ENCODE results near the gene TMEM242.

The TMEM242 gene

GRCh38 chr6:157291356-157291755, 32.0 kb downstream of the TMEM242 start:
- ATAC-seq, result no peak
- no peak for TF ChIP-seq RARB (CRISPR knock-in tag; IDR thresholded peaks at IDR 0.05)
- TF ChIP-seq ISL1 (CRISPR knock-in tag; IDR thresholded peaks at IDR 0.05), result no peak

- TF ChIP-seq GLIS3 (CRISPR knock-in tag; IDR thresholded peaks at IDR 0.05) (no peak), SNAI2 (CRISPR knock-in tag; IDR thresholded peaks at IDR 0.05) (no peak), ZFP3 (CRISPR knock-in tag; IDR thresholded peaks at IDR 0.05) (no peak), OSR1 (CRISPR knock-in tag; IDR thresholded peaks at IDR 0.05) (no peak), CSDC2 (CRISPR knock-in tag; IDR thresholded peaks at IDR 0.05) (no peak), TOX (CRISPR knock-in tag; IDR thresholded peaks at IDR 0.05; ENCODE audit: borderline replicate concordance) (no peak), RARB (CRISPR knock-in tag; IDR thresholded peaks at IDR 0.05) (no peak), CREB5 (CRISPR knock-in tag; IDR thresholded peaks at IDR 0.05; ENCODE audit: low read depth) (no peak), PPARA (CRISPR knock-in tag; IDR thresholded peaks at IDR 0.05; ENCODE audit: borderline replicate concordance) (no peak), CSRNP3 (CRISPR knock-in tag; IDR thresholded peaks at IDR 0.05) (no peak), ZNF70 (CRISPR knock-in tag; IDR thresholded peaks at IDR 0.05) (no peak), ZNF565 (CRISPR knock-in tag; conservative IDR thresholded peaks at IDR 0.05; ENCODE audit: low read depth) (no peak), TSHZ2 (CRISPR knock-in tag; IDR thresholded peaks at IDR 0.05) (no peak), BACH2 (CRISPR knock-in tag; IDR thresholded peaks at IDR 0.05; ENCODE audit: borderline replicate concordance) (no peak), PATZ1 (CRISPR knock-in tag; IDR thresholded peaks at IDR 0.05; ENCODE audit: borderline replicate concordance) (no peak), ISL1 (CRISPR knock-in tag; IDR thresholded peaks at IDR 0.05) (no peak), ARNTL (CRISPR knock-in tag; IDR thresholded peaks at IDR 0.05; ENCODE audit: borderline replicate concordance, low read depth) (no peak), ZFP30 (CRISPR knock-in tag; IDR thresholded peaks at IDR 0.05) (no peak), ZNF8 (CRISPR knock-in tag; IDR thresholded peaks at IDR 0.05) (no peak), ZC3H10 (CRISPR knock-in tag; IDR thresholded peaks at IDR 0.05) (no peak)
- no peak for ATAC-seq
These were observed 32.5 kb downstream of the TMEM242 start for GRCh38 chr6:157290797-157291196.

GRCh38 chr6:157289764-157290163, 33.6 kb downstream of the TMEM242 start:
- no peak for ATAC-seq

GRCh38 chr6:157288575-157288974, 34.7 kb downstream of the TMEM242 start:
- no peak for ATAC-seq
- TF ChIP-seq ISL1 (CRISPR knock-in tag; IDR thresholded peaks at IDR 0.05) (no peak), TCF4 (CRISPR knock-in tag; IDR thresholded peaks at IDR 0.05; ENCODE audit: borderline replicate concordance) (no peak), TOX (CRISPR knock-in tag; IDR thresholded peaks at IDR 0.05; ENCODE audit: borderline replicate concordance) (no peak), ESRRG (CRISPR knock-in tag; IDR thresholded peaks at IDR 0.05) (no peak), TSHZ2 (CRISPR knock-in tag; IDR thresholded peaks at IDR 0.05) (no peak), CREB5 (CRISPR knock-in tag; IDR thresholded peaks at IDR 0.05; ENCODE audit: low read depth) (no peak), ZFP3 (CRISPR knock-in tag; IDR thresholded peaks at IDR 0.05) (no peak)

More at GRCh38 chr6:157289764-157290163, 33.6 kb downstream of the TMEM242 start:
- no peak for TF ChIP-seq OSR1 (CRISPR knock-in tag; IDR thresholded peaks at IDR 0.05)
